HepG2 (cell line): ENCODE measurements around the gene CR1. TPM values are rescaled to one million over a fixed set of nuclear protein-coding genes. Genes with fewer than 3 reads are reported as not detected.

Source experiments
- LRRFIP1 ChIP-seq: sonication (generic); formaldehyde crosslinking; conservative IDR thresholded peaks from 2 replicates; pipeline ENCODE4 v1.4.0; 2020; ENCODE audit warnings: missing genetic modification reagents
- MTF1 ChIP-seq: sonication (generic); formaldehyde crosslinking; IDR thresholded peaks from 2 replicates; pipeline ENCODE4 v1.5.0; 2020; ENCODE audit warnings: missing genetic modification reagents
- REPIN1 ChIP-seq: sonication (generic); formaldehyde crosslinking; IDR thresholded peaks from 2 replicates; pipeline ENCODE4 v1.8.0; 2022; ENCODE audit warnings: missing genetic modification reagents, low read depth, mild to moderate bottlenecking, borderline replicate concordance
- RXRB ChIP-seq: IDR thresholded peaks from 2 replicates; pipeline ENCODE4 v1.6.1; 2016; ENCODE audit warnings: borderline replicate concordance, missing genetic modification reagents, missing compliant biosample characterization
- SALL1 ChIP-seq: sonication (generic); formaldehyde crosslinking; IDR thresholded peaks from 2 replicates; pipeline ENCODE4 v1.8.0; 2022; ENCODE audit warnings: mild to moderate bottlenecking, missing genetic modification reagents
- SIN3A ChIP-seq: IDR thresholded peaks from 2 replicates; pipeline ENCODE4 v1.6.1; 2011; ENCODE audit warnings: low read depth, mild to moderate bottlenecking, control low read depth, low read length, borderline replicate concordance
- SKIL ChIP-seq: sonication (generic); formaldehyde crosslinking; IDR thresholded peaks from 2 replicates; pipeline ENCODE4 v1.8.0; 2022; ENCODE audit warnings: missing genetic modification reagents, mild to moderate bottlenecking, moderate library complexity, borderline replicate concordance
- SOX13 ChIP-seq, 3 experiments: fragments of 450-650 bp in 1 of 3; sonication (generic) in 1 of 3; formaldehyde crosslinking in 1 of 3; IDR thresholded peaks in 2 of 3; conservative IDR thresholded peaks in 1 of 3; 2 replicates each; pipeline versions ENCODE4 v1.5.0 to v1.6.1; 2016 to 2020; ENCODE audit warnings: antibody characterized with exemption in 1 of 3, mild to moderate bottlenecking in 1 of 3, missing compliant biosample characterization in 1 of 3, missing genetic modification reagents in 1 of 3, moderate library complexity in 1 of 3
- SOX5 ChIP-seq: IDR thresholded peaks from 2 replicates; pipeline ENCODE4 v1.6.1; 2016; ENCODE audit warnings: borderline replicate concordance
- SOX6 ChIP-seq, 2 experiments: fragments of 450-650 bp in 1 of 2; sonication (generic) in 1 of 2; formaldehyde crosslinking in 1 of 2; IDR thresholded peaks; 2 replicates each; pipeline versions ENCODE4 v1.4.0 to v1.6.1; 2017 to 2020; ENCODE audit warnings: antibody characterized with exemption in 1 of 2, mild to moderate bottlenecking in 1 of 2, missing genetic modification reagents in 1 of 2
- TP53 ChIP-seq: sonication (generic); formaldehyde crosslinking; conservative IDR thresholded peaks from 2 replicates; pipeline ENCODE4 v1.4.0; 2020; ENCODE audit warnings: missing genetic modification reagents
- ZMAT5 ChIP-seq: sonication (generic); formaldehyde crosslinking; IDR thresholded peaks from 2 replicates; pipeline ENCODE4 v1.5.0; 2020; ENCODE audit warnings: mild to moderate bottlenecking, low read depth, missing genetic modification reagents, borderline replicate concordance
- ZNF276 ChIP-seq: sonication (generic); formaldehyde crosslinking; IDR thresholded peaks from 2 replicates; pipeline ENCODE4 v1.4.0; 2020; ENCODE audit warnings: mild to moderate bottlenecking, low read depth, missing genetic modification reagents
- ZNF282 ChIP-seq: fragments of 450-650 bp; IDR thresholded peaks from 2 replicates; pipeline ENCODE4 v1.6.1; 2018; ENCODE audit not compliant: partially characterized antibody
- ZNF331 ChIP-seq: sonication (generic); formaldehyde crosslinking; IDR thresholded peaks from 2 replicates; pipeline ENCODE4 v1.4.0; 2020; ENCODE audit warnings: missing genetic modification reagents
- ZNF350 ChIP-seq: sonication (generic); formaldehyde crosslinking; IDR thresholded peaks from 2 replicates; pipeline ENCODE4 v1.4.0; 2020; ENCODE audit warnings: mild to moderate bottlenecking, low read depth, missing genetic modification reagents, borderline replicate concordance
- ZNF577 ChIP-seq: sonication (generic); formaldehyde crosslinking; IDR thresholded peaks from 2 replicates; pipeline ENCODE4 v1.4.0; 2020; ENCODE audit warnings: mild to moderate bottlenecking, low read depth, missing genetic modification reagents, borderline replicate concordance
- polyA plus RNA-seq, 8 experiments: library from polyadenylated mRNA; depleted of rRNA in 3 of 8; stranded (reverse) in 7 of 8; unstranded in 1 of 8; fragments of >200 nt; fragmentation: Illumina TruSeq in 4 of 8; extraction: Trizol in 4 of 8; gene quantifications; 2 replicates each; pipeline versions ENCODE4 v1.2.1 to v1.2.3, GENCODE V29; 2011 to 2016; ENCODE audit warnings: low read depth in 4 of 8, missing spikeins in 1 of 8, mixed read lengths in 1 of 8; ENCODE audit not compliant: insufficient read depth in 1 of 8
- total RNA-seq, 5 experiments: library from RNA; depleted of rRNA; stranded (reverse); fragments of >200 nt; fragmentation: Illumina TruSeq; extraction: Trizol; gene quantifications; 2 replicates each; pipeline ENCODE4 v1.2.3, GENCODE V29; 2016; ENCODE audit warnings: low read depth in 1 of 5
- TF ChIP-seq, protein P1 (sequence below), 2 experiments: IDR thresholded peaks; 2 replicates each; pipeline ENCODE4 v1.6.1; 2011 to 2012; ENCODE audit warnings: low read length in 2 of 2, borderline replicate concordance in 1 of 2, low read depth in 1 of 2, mild to moderate bottlenecking in 1 of 2, moderate library complexity in 1 of 2

The CR1 gene
- total and polyA plus RNA-seq, 2 of the 13 experiments (the other 11 are each of a cell fraction or from before 2014, with no cell fraction given) = not detected

DNA sequence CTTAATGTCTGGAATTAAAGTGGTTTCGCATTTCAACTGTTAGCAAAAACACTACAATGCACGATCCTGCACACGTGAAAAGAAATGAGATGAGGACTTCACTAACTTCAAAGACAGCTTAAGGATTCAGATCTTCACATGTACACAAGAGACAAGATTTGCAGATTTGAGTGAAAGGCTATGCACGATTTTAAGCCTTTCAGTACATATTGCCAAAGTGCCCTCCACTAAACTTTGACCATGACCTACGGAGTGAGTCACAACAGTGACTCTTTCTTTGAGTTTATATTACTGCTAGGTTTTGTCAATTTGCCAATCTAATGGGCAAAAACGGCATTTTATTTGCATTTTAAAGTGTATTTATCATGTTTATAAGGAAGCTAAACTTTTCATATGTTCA lies 107.8 kb downstream of the CR1 start (continued):
- TF ChIP-seq SKIL (peak; percentile 72; the same call in 1 of the 2 replicates), ZNF282 (no peak), ZNF331 (CRISPR knock-in tag) (peak; percentile 91), LRRFIP1 (CRISPR knock-in tag) (no peak), SOX6 (IDR thresholded peaks at IDR 0.05) (no peak), SOX6 (CRISPR knock-in tag; IDR thresholded peaks at IDR 0.05) (peak; percentile 91), SALL1 (CRISPR knock-in tag) (peak; percentile 78; the same call in 1 of the 2 replicates), SOX13 (IDR thresholded peaks at IDR 0.05) (peak; percentile 87), SOX13 (CRISPR knock-in tag; conservative IDR thresholded peaks at IDR 0.05 in 1 of 2, IDR thresholded peaks at IDR 0.05 in 1 of 2) (peak in 1 of 2 experiments; percentile 97; a peak in 2 of 4 replicates), SIN3A (no peak), ZMAT5 (CRISPR knock-in tag) (no peak), RXRB (CRISPR knock-in tag) (peak; percentile 96), ZNF577 (CRISPR knock-in tag) (no peak), ZNF276 (no peak), REPIN1 (CRISPR knock-in tag) (peak; percentile 67; the same call in 1 of the 2 replicates), MTF1 (CRISPR knock-in tag) (no peak), TP53 (CRISPR knock-in tag) (peak; percentile 56; the same call in 1 of the 2 replicates), ZNF350 (no peak), SOX5 (peak; percentile 92)
- TF ChIP-seq, protein P1, sequence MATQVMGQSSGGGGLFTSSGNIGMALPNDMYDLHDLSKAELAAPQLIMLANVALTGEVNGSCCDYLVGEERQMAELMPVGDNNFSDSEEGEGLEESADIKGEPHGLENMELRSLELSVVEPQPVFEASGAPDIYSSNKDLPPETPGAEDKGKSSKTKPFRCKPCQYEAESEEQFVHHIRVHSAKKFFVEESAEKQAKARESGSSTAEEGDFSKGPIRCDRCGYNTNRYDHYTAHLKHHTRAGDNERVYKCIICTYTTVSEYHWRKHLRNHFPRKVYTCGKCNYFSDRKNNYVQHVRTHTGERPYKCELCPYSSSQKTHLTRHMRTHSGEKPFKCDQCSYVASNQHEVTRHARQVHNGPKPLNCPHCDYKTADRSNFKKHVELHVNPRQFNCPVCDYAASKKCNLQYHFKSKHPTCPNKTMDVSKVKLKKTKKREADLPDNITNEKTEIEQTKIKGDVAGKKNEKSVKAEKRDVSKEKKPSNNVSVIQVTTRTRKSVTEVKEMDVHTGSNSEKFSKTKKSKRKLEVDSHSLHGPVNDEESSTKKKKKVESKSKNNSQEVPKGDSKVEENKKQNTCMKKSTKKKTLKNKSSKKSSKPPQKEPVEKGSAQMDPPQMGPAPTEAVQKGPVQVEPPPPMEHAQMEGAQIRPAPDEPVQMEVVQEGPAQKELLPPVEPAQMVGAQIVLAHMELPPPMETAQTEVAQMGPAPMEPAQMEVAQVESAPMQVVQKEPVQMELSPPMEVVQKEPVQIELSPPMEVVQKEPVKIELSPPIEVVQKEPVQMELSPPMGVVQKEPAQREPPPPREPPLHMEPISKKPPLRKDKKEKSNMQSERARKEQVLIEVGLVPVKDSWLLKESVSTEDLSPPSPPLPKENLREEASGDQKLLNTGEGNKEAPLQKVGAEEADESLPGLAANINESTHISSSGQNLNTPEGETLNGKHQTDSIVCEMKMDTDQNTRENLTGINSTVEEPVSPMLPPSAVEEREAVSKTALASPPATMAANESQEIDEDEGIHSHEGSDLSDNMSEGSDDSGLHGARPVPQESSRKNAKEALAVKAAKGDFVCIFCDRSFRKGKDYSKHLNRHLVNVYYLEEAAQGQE (IDR thresholded peaks at IDR 0.05; ENCODE audit: borderline replicate concordance in 1 of 2, low read depth in 1 of 2, low read length in 2 of 2) = peak in 1 of 2 experiments; percentile 55; a peak in 1 of 4 replicates
